Activated naive CD8-positive, alpha-beta T cell treated with anti-CD3 and anti-CD28 coated beads, Interleukin-2, amount 10 ng/mL, durations not matched to agents 7 days and 5 days (primary cell): ENCODE measurements around the gene JAK2. TPM values are rescaled to one million over a fixed set of nuclear protein-coding genes. Genes with fewer than 3 reads are reported as not detected.
"Not testable (repeated sequence)": the region's sequence is repeated elsewhere in the genome, so short reads cannot be mapped to it uniquely, and the experiment has no call there.

ENCODE experiments used
- ATAC-seq: fragments of 150-1000 bp; cut with Tn5 transposase; one replicate; pipeline ENCODE4 v1.10.0; 2021; ENCODE audit warnings: low read depth, moderate library complexity
- POLR2A ChIA-PET: fragments of 350-600 bp; sonication (Branson Sonifier 250); formaldehyde crosslinking; loops from one replicate; lab custom pipeline; 2021; ENCODE audit warnings: antibody characterized with exemption; lab: Charles Lee
- DNase-seq: peaks from one replicate; pipeline ENCODE4 v3.0.0; 2021
- H3K27ac Mint-ChIP-seq: one replicate; pipeline ENCODE4 v1.8.0; 2022; ENCODE audit warnings: mild to moderate bottlenecking, mixed read lengths
- H3K27me3 Mint-ChIP-seq: one replicate; pipeline ENCODE4 v1.8.0; 2022; ENCODE audit warnings: mild to moderate bottlenecking, moderate library complexity, mixed read lengths
- H3K36me3 Mint-ChIP-seq: one replicate; pipeline ENCODE4 v1.8.0; 2021; ENCODE audit warnings: mild to moderate bottlenecking, mixed read lengths
- H3K4me1 Mint-ChIP-seq: one replicate; pipeline ENCODE4 v1.8.0; 2021; ENCODE audit warnings: mixed read lengths
- H3K4me3 Mint-ChIP-seq: one replicate; pipeline ENCODE4 v1.8.0; 2022; ENCODE audit warnings: mild to moderate bottlenecking, moderate library complexity, mixed read lengths
- H3K9me3 Mint-ChIP-seq: one replicate; pipeline ENCODE4 v1.8.0; 2021; ENCODE audit warnings: mixed read lengths
- total RNA-seq, 2 experiments: library from RNA; stranded (reverse); gene quantifications; one replicate each; pipeline ENCODE4 v1.2.3, GENCODE V29; 2021

The JAK2 gene
- total RNA-seq, 2 experiments from 2014 or later: 23.5 to 25.9 TPM

DNA sequence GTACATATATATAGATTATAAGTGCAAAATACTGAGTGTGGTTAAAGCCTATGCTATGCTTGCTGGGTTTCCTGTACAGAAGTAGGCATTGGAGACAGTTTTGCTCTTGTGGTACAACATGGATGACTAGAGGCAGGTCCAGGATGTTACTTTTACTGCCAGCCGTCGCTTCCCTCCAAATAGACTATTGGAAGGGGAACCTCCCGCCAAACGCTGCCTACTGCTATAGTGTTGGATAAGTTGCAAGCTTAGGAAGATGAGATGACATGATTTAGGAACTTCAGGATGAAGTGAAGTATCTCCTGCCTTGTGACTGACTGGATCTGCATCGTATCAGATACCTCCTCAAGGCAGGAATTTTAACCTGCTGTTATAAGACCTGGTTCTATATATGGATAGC is 30.9 kb downstream of the JAK2 start:
- peaks cover 74% of the 10 kb centered on the region for H3K36me3 Mint-ChIP-seq
- H3K9me3 Mint-ChIP-seq: peaks cover 25% of the 10 kb centered on the region
- ATAC-seq (no peak), DNase-seq (no peak)
- H3K4me3 Mint-ChIP-seq: no peak overlapping the region
- no peak overlapping the region for H3K27ac Mint-ChIP-seq
- peaks cover 17% of the 10 kb centered on the region for H3K4me1 Mint-ChIP-seq
- POLR2A ChIA-PET: no interaction called here
- H3K27me3 Mint-ChIP-seq: no peaks in the 10 kb centered on the region

DNA sequence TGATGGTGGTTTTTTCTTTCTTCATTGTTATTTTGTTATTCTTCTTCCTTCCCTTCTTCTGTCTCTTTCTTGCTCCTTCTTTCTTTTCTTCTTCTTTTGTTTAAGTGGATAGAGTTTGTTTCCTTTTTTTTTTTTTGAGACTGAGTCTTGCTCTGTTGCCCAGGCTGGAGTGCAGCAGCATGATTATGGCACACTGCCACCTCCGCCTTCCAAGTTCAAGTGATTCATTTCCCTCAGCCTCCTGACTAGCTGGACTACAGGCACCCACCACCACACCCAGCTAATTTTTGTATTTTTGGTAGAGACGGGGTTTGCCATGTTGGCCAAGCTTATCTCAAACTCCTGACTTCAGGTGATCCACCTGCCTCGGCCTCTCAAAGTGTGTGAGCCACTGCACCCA is 40.3 kb downstream of the JAK2 start:
- Mint-ChIP-seq H3K27me3 (no peaks in the 10 kb centered on the region), H3K36me3 (peaks cover 61% of the 10 kb centered on the region), H3K4me1 (peaks cover 25% of the 10 kb centered on the region), H3K27ac (no peak overlapping the region), H3K4me3 (no peak overlapping the region), H3K9me3 (peaks cover 6% of the 10 kb centered on the region)
- POLR2A ChIA-PET: no interaction called here
- no peak for DNase-seq
- ATAC-seq: no peak

DNA sequence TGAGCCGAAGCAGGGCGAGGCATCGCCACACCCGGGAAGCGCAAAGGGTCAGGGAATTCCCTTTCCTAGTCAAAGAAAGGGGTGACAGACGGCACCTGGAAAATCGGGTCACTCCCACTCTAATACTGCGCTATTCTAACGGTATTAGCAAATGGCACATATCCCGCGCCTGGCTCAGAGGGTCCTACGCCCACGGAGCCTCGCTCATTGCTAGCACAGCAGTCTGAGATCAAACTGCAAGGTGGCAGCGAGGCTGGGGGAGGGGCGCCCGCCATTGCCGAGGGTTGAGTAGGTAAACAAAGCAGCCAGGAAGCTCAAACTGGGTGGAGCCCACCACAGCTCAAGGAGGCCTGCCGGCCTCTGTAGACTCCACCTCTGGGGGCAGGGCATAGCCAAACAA is 46.9 kb downstream of the JAK2 start:
- DNase-seq, H3K27ac Mint-ChIP-seq, ATAC-seq, H3K4me3 Mint-ChIP-seq, POLR2A ChIA-PET, H3K27me3 Mint-ChIP-seq: not testable (repeated sequence)
- Mint-ChIP-seq H3K9me3 (peaks cover 15% of the 10 kb centered on the region), H3K4me1 (peaks cover 14% of the 10 kb centered on the region), H3K36me3 (peaks cover 59% of the 10 kb centered on the region)

GRCh38 chr9:5040730-5041389 is 55.8 kb downstream of the JAK2 start:
- Mint-ChIP-seq H3K9me3 (peaks cover 11% of the 10 kb centered on the region), H3K36me3 (peaks cover 61% of the 10 kb centered on the region), H3K27me3 (no peaks in the 10 kb centered on the region), H3K27ac (no peak overlapping the region), H3K4me3 (no peak overlapping the region), H3K4me1 (peaks cover 6% of the 10 kb centered on the region)
- DNase-seq: no peak
- POLR2A ChIA-PET: no interaction called here
- no peak for ATAC-seq

- peaks cover 12% of the 10 kb centered on the region for H3K4me1 Mint-ChIP-seq
- DNase-seq: no peak
- POLR2A ChIA-PET: interaction anchor here (0.7 kb wide), 1 partner anchor 489 kb away, joined by 9 read pairs; no protein-coding TSS in a partner anchor
- ATAC-seq: no peak
- no peak overlapping the region for H3K27ac Mint-ChIP-seq
- no peak overlapping the region for H3K4me3 Mint-ChIP-seq
- H3K27me3 Mint-ChIP-seq: no peaks in the 10 kb centered on the region
- peaks cover 11% of the 10 kb centered on the region for H3K9me3 Mint-ChIP-seq
- H3K36me3 Mint-ChIP-seq: peaks cover 67% of the 10 kb centered on the region
These were observed 56.5 kb downstream of the JAK2 start for GRCh38 chr9:5041390-5042115.

- H3K27me3 Mint-ChIP-seq: no peaks in the 10 kb centered on the region
- peaks cover 68% of the 10 kb centered on the region for H3K36me3 Mint-ChIP-seq
- H3K4me3 Mint-ChIP-seq: peak overlapping the region; percentile 58
- H3K4me1 Mint-ChIP-seq: peaks cover 17% of the 10 kb centered on the region
- ATAC-seq (peak; percentile 63), DNase-seq (peak; percentile 41)
- H3K9me3 Mint-ChIP-seq: peaks cover 8% of the 10 kb centered on the region
- POLR2A ChIA-PET: interaction anchor here (0.7 kb wide), 1 partner anchor 487 kb away, joined by 9 read pairs; no protein-coding TSS in a partner anchor
- peak overlapping the region; percentile 63 for H3K27ac Mint-ChIP-seq
These were observed 57.6 kb downstream of the JAK2 start for GRCh38 chr9:5042661-5043178.

DNA sequence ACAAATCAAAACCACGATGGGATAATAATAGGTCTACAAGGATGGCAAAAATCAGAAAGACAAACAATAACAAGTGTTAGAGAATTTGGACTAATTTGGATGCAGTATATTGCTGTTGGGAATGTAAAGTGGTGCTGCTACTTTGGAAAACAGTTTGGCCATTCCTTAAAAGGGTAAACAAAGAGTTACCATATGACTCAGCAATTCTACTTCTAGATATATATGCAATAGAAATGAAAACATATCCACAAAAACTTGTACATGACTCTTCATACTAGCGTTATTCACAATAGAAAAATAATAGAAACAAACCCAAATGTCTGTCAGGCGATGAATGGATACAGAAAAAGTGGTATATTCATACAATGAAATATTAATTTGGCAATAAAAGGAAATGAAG is 58.3 kb downstream of the JAK2 start:
- H3K4me1 Mint-ChIP-seq: peaks cover 17% of the 10 kb centered on the region
- H3K27me3 Mint-ChIP-seq: no peaks in the 10 kb centered on the region
- no peak for DNase-seq
- POLR2A ChIA-PET: no interaction called here
- no peak for ATAC-seq
- peaks cover 70% of the 10 kb centered on the region for H3K36me3 Mint-ChIP-seq
- H3K9me3 Mint-ChIP-seq: peaks cover 8% of the 10 kb centered on the region
- peak overlapping the region; percentile 58 for H3K4me3 Mint-ChIP-seq
- peak overlapping the region; percentile 63 for H3K27ac Mint-ChIP-seq

- no peaks in the 10 kb centered on the region for H3K27me3 Mint-ChIP-seq
- POLR2A ChIA-PET: no interaction called here
- peaks cover 18% of the 10 kb centered on the region for H3K4me1 Mint-ChIP-seq
- H3K36me3 Mint-ChIP-seq: peaks cover 70% of the 10 kb centered on the region
- no peak overlapping the region for H3K4me3 Mint-ChIP-seq
- H3K9me3 Mint-ChIP-seq: peaks cover 5% of the 10 kb centered on the region
- H3K27ac Mint-ChIP-seq: no peak overlapping the region
- DNase-seq (no peak), ATAC-seq (no peak)
These were observed 59.1 kb downstream of the JAK2 start for GRCh38 chr9:5044160-5044559.

DNA sequence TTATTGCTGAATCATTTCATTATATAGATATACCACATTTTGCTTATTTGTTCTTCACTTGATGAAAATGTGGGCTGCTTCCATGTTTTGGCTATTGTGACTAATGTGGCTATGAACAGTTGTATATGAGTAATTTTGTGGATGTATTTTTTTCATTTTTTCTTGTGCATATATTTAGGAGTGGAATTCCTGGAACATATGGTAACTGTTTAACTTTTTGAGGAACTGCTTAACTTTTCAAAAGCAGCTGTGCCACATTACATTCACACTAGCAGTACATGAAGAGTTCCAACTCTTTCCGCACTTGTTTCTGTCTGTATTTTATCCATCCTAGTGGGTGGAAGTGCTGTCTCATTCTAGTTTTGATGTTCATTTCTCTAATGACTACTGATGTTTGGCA is 67.8 kb downstream of the JAK2 start:
- H3K36me3 Mint-ChIP-seq: peaks cover 47% of the 10 kb centered on the region

GRCh38 chr9:5062631-5063030 is 77.6 kb downstream of the JAK2 start:
- Mint-ChIP-seq H3K27me3 (no peaks in the 10 kb centered on the region), H3K27ac (no peak overlapping the region), H3K9me3 (peaks cover 2% of the 10 kb centered on the region), H3K36me3 (peaks cover 47% of the 10 kb centered on the region), H3K4me3 (no peak overlapping the region), H3K4me1 (peaks cover 4% of the 10 kb centered on the region)
- ATAC-seq (no peak), DNase-seq (no peak)
- POLR2A ChIA-PET: no interaction called here

More for the DNA sequence above, 67.8 kb downstream of the JAK2 start:
- Mint-ChIP-seq H3K27ac (no peak overlapping the region), H3K9me3 (no peaks in the 10 kb centered on the region), H3K4me3 (no peak overlapping the region), H3K27me3 (no peaks in the 10 kb centered on the region), H3K4me1 (peaks cover 6% of the 10 kb centered on the region)
- POLR2A ChIA-PET: no interaction called here
- ATAC-seq: no peak
- DNase-seq: no peak

GRCh38 chr9:5072871-5073270 is 87.8 kb downstream of the JAK2 start:
- Mint-ChIP-seq H3K27ac (no peak overlapping the region), H3K27me3 (no peaks in the 10 kb centered on the region), H3K4me1 (peaks cover 9% of the 10 kb centered on the region), H3K9me3 (no peaks in the 10 kb centered on the region), H3K4me3 (no peak overlapping the region), H3K36me3 (peaks cover 27% of the 10 kb centered on the region)
- POLR2A ChIA-PET: no interaction called here
- no peak for DNase-seq
- ATAC-seq: no peak

GRCh38 chr9:5073701-5074100 is 88.6 kb downstream of the JAK2 start:
- ATAC-seq: no peak
- POLR2A ChIA-PET: no interaction called here
- Mint-ChIP-seq H3K27ac (no peak overlapping the region), H3K4me3 (no peak overlapping the region), H3K9me3 (no peaks in the 10 kb centered on the region), H3K4me1 (peaks cover 9% of the 10 kb centered on the region), H3K27me3 (no peaks in the 10 kb centered on the region), H3K36me3 (peaks cover 29% of the 10 kb centered on the region)
- DNase-seq: no peak

- ATAC-seq (no peak), DNase-seq (no peak)
- Mint-ChIP-seq H3K9me3 (peaks cover 5% of the 10 kb centered on the region), H3K27me3 (no peaks in the 10 kb centered on the region), H3K4me3 (no peak overlapping the region), H3K4me1 (no peaks in the 10 kb centered on the region), H3K36me3 (peaks cover 60% of the 10 kb centered on the region), H3K27ac (no peak overlapping the region)
- POLR2A ChIA-PET: no interaction called here
These were observed 100.9 kb downstream of the JAK2 start for GRCh38 chr9:5085993-5086392.

- no peak overlapping the region for H3K27ac Mint-ChIP-seq
- ATAC-seq (no peak), DNase-seq (no peak)
- POLR2A ChIA-PET: no interaction called here
- H3K27me3 Mint-ChIP-seq: no peaks in the 10 kb centered on the region
- H3K9me3 Mint-ChIP-seq: peaks cover 5% of the 10 kb centered on the region
- peaks cover 36% of the 10 kb centered on the region for H3K36me3 Mint-ChIP-seq
- no peaks in the 10 kb centered on the region for H3K4me1 Mint-ChIP-seq
- H3K4me3 Mint-ChIP-seq: no peak overlapping the region
These were observed 104.7 kb downstream of the JAK2 start for GRCh38 chr9:5089737-5090136.
